Keratinocyte (primary cell): Measurements from ENCODE around the gene GNB1. TPM values are rescaled to one million over a fixed set of nuclear protein-coding genes. Genes with fewer than 3 reads are reported as not detected.

Experiments
- DNase-seq: peaks from one replicate; pipeline ENCODE4 v3.0.0-alpha.2; 2011; ENCODE audit warnings: low read depth, missing footprints, low spot score
- FAIRE-seq: peaks from 2 replicates; lab custom pipeline; 2011; peaks lifted over from hg19 to GRCh38; lab: Jason Lieb, UNC
- H2AFZ ChIP-seq: 2 replicates; pipeline ENCODE4 v1.6.0; 2012; ENCODE audit warnings: low read length, control low read depth, inconsistent platforms; ENCODE audit not compliant: control insufficient read depth
- H3K27ac ChIP-seq: 2 replicates; pipeline ENCODE4 v1.5.1; 2011; ENCODE audit warnings: low read length; ENCODE audit not compliant: control insufficient read depth, insufficient read depth
- H3K27me3 ChIP-seq: 3 replicates; pipeline ENCODE4 v1.6.0; 2011; ENCODE audit warnings: low read length; ENCODE audit not compliant: control insufficient read depth, insufficient read depth; ENCODE audit errors: extremely low read depth
- H3K36me3 ChIP-seq, 2 experiments: 2 replicates in 1 of 2; 3 replicates in 1 of 2; pipeline ENCODE4 v1.5.1; 2011; ENCODE audit warnings: low read length in 2 of 2, mild to moderate bottlenecking in 1 of 2; ENCODE audit not compliant: control insufficient read depth in 2 of 2, insufficient read depth in 2 of 2; ENCODE audit errors: extremely low read depth in 1 of 2
- H3K4me1 ChIP-seq: 3 replicates; pipeline ENCODE4 v1.5.1; 2011; ENCODE audit warnings: low read length; ENCODE audit not compliant: control insufficient read depth, insufficient read depth; ENCODE audit errors: extremely low read depth
- H3K4me2 ChIP-seq: 3 replicates; pipeline ENCODE4 v1.6.0; 2011; ENCODE audit warnings: low read depth, low read length; ENCODE audit not compliant: control insufficient read depth, insufficient read depth; ENCODE audit errors: extremely low read depth
- H3K4me3 ChIP-seq, 3 experiments: fragments of 200-600 bp in 1 of 3; sonication (generic) in 1 of 3; 2 replicates in 2 of 3; 3 replicates in 1 of 3; pipeline ENCODE4 v1.5.1; 2011 to 2016; ENCODE audit warnings: low read length in 3 of 3, mild to moderate bottlenecking in 3 of 3, control low read depth in 2 of 3, inconsistent platforms in 1 of 3, low read depth in 1 of 3, mixed read lengths in 1 of 3, mixed run types in 1 of 3, moderate library complexity in 1 of 3; ENCODE audit not compliant: control insufficient read depth in 2 of 3, insufficient read depth in 2 of 3; ENCODE audit errors: extremely low read depth in 1 of 3
- H3K79me2 ChIP-seq: 2 replicates; pipeline ENCODE4 v1.6.0; 2012; ENCODE audit warnings: low read length; ENCODE audit not compliant: control insufficient read depth, insufficient read depth
- H3K9ac ChIP-seq: 3 replicates; pipeline ENCODE4 v1.6.0; 2011; ENCODE audit warnings: low read length; ENCODE audit not compliant: control insufficient read depth, insufficient read depth; ENCODE audit errors: extremely low read depth
- H3K9me1 ChIP-seq: 3 replicates; pipeline ENCODE4 v1.6.0; 2011; ENCODE audit warnings: low read length; ENCODE audit not compliant: control insufficient read depth, insufficient read depth; ENCODE audit errors: extremely low read depth
- H3K9me3 ChIP-seq: 2 replicates; pipeline ENCODE4 v1.5.1; 2012; ENCODE audit warnings: low read depth, low read length; ENCODE audit not compliant: control insufficient read depth
- H4K20me1 ChIP-seq: 3 replicates; pipeline ENCODE4 v1.6.0; 2011; ENCODE audit warnings: low read length; ENCODE audit not compliant: control insufficient read depth, insufficient read depth; ENCODE audit errors: extremely low read depth
- CTCF ChIP-seq, 3 experiments: IDR thresholded peaks in 1 of 3; conservative IDR thresholded peaks in 1 of 3; optimal IDR thresholded peaks in 1 of 3; 2 replicates in 2 of 3; 3 replicates in 1 of 3; pipeline versions ENCODE3 to v1.5.1; 2011; ENCODE audit warnings: low read length in 3 of 3, mild to moderate bottlenecking in 3 of 3, moderate library complexity in 2 of 3, control low read depth in 1 of 3, inconsistent platforms in 1 of 3; ENCODE audit not compliant: insufficient read depth in 2 of 3; ENCODE audit errors: extremely low read depth in 1 of 3
- EZH2 ChIP-seq: IDR thresholded peaks from one replicate; pipeline ENCODE4 v1.6.1; 2012; ENCODE audit warnings: inconsistent platforms, mild to moderate bottlenecking, low read length, moderate library complexity
- dilution Hi-C: fragments of 300-500 bp; cut with MboI; formaldehyde crosslinking; loops from one replicate; pipeline ENCODE4 v1.7.0; 2020; ENCODE audit warnings: low sequenced_read_pairs; ENCODE audit not compliant: extremely low pct_ligation_motif_present
- polyA plus RNA-seq, 5 experiments: library from polyadenylated mRNA; depleted of rRNA in 3 of 5; stranded (reverse) in 3 of 5; stranded (forward) in 1 of 5; unstranded in 1 of 5; fragments of >200 nt; gene quantifications; 1 replicate in 1 of 5; 2 replicates in 3 of 5; 3 replicates in 1 of 5; pipeline versions ENCODE4 v1.2.1 to v1.2.3, GENCODE V29; 2011 to 2012; ENCODE audit warnings: missing spikeins in 2 of 5, low read depth in 1 of 5, low replicate concordance in 1 of 5

Gene GNB1
- polyA plus RNA-seq, 1 donor (not counting 4 experiments of a cell fraction or from before 2014, with no cell fraction given): 364 TPM

- no peak for FAIRE-seq
- no peak for DNase-seq
- Histone ChIP-seq H3K9me1 (no peaks in the 10 kb centered on the region), H3K9me3 (no peaks in the 10 kb centered on the region), H3K4me2 (no peak overlapping the region), H4K20me1 (peaks cover 74% of the 10 kb centered on the region), H3K9ac (no peak overlapping the region), H3K4me3 (no peak overlapping the region), H3K79me2 (peaks cover 96% of the 10 kb centered on the region), H3K36me3 (peaks cover 8 to 17% of the 10 kb centered on the region in 2 experiments), H3K27me3 (no peaks in the 10 kb centered on the region), H2AFZ (no peak overlapping the region), H3K27ac (no peak overlapping the region), H3K4me1 (no peaks in the 10 kb centered on the region)
- TF ChIP-seq CTCF (optimal IDR thresholded peaks at IDR 0.05 in 1 of 3, IDR thresholded peaks at IDR 0.05 in 1 of 3, conservative IDR thresholded peaks at IDR 0.05 in 1 of 3; ENCODE audit: extremely low read depth in 1 of 3, insufficient read depth in 2 of 3, low read length in 3 of 3) (no peak), EZH2 (no peak)
- dilution Hi-C loops: no loop called here
Measured at GRCh38 chr1:1880617-1881312, 10.1 kb downstream of the GNB1 start.

GRCh38 chr1:1879942-1880341, 10.9 kb downstream of the GNB1 start:
- Histone ChIP-seq H3K27ac (no peak overlapping the region), H3K79me2 (peaks cover 96% of the 10 kb centered on the region), H3K4me1 (no peaks in the 10 kb centered on the region), H3K36me3 (peaks cover 11 to 24% of the 10 kb centered on the region in 2 experiments), H3K9me1 (no peaks in the 10 kb centered on the region), H3K9ac (no peak overlapping the region), H3K27me3 (no peaks in the 10 kb centered on the region), H3K4me3 (no peak overlapping the region), H3K4me2 (no peak overlapping the region), H4K20me1 (peaks cover 76% of the 10 kb centered on the region), H3K9me3 (no peaks in the 10 kb centered on the region), H2AFZ (no peak overlapping the region)
- FAIRE-seq: no peak
- TF ChIP-seq EZH2 (no peak), CTCF (optimal IDR thresholded peaks at IDR 0.05 in 1 of 3, IDR thresholded peaks at IDR 0.05 in 1 of 3, conservative IDR thresholded peaks at IDR 0.05 in 1 of 3; ENCODE audit: extremely low read depth in 1 of 3, insufficient read depth in 2 of 3, low read length in 3 of 3) (no peak)
- dilution Hi-C loops: no loop called here
- no peak for DNase-seq
